Thyroid gland (tissue), 4 donors: ENCODE measurements around the gene PLEKHJ1. TPM values are rescaled to one million over a fixed set of nuclear protein-coding genes. Genes with fewer than 3 reads are reported as not detected.

ENCODE experiments used
- DNase-seq, 2 donors: peaks; one replicate each; pipeline ENCODE4 v3.0.0-alpha.2; 2019
- H3K27ac ChIP-seq, 3 donors: fragments of 200-600 bp; sonication (generic); 1 replicate in 2 of 3; 2 replicates in 1 of 3; pipeline ENCODE4 v1.5.1; 2016 to 2019; ENCODE audit warnings: mild to moderate bottlenecking in 1 of 3, moderate library complexity in 1 of 3
- H3K27me3 ChIP-seq: fragments of 200-600 bp; sonication (generic); one replicate; pipeline ENCODE4 v1.5.1; 2019
- H3K36me3 ChIP-seq, 2 donors: fragments of 200-600 bp; sonication (generic); one replicate each; pipeline ENCODE4 v1.5.1; 2016 to 2019
- H3K4me1 ChIP-seq, 2 donors: fragments of 200-600 bp; sonication (generic); one replicate each; pipeline ENCODE4 v1.5.1; 2017 to 2019
- H3K4me3 ChIP-seq, 3 donors: fragments of 200-600 bp; sonication (generic); replicated peaks in 1 of 3; 1 replicate in 2 of 3; 2 replicates in 1 of 3; pipeline ENCODE4 v1.5.1; 2016; ENCODE audit warnings: mild to moderate bottlenecking in 1 of 3
- H3K9me3 ChIP-seq: fragments of 200-600 bp; sonication (generic); one replicate; pipeline ENCODE4 v1.5.1; 2017
- CTCF ChIP-seq, 6 experiments: fragments of 200-600 bp in 3 of 6; fragments of 450-650 bp in 3 of 6; sonication (generic) in 3 of 6; IDR thresholded peaks; one replicate each; pipeline ENCODE4 v1.5.1; 2016 to 2019; ENCODE audit warnings: antibody characterized with exemption in 6 of 6, mild to moderate bottlenecking in 2 of 6, inconsistent platforms in 1 of 6, moderate library complexity in 1 of 6
- POLR2A ChIP-seq, 2 donors: fragments of 450-650 bp; IDR thresholded peaks; one replicate each; pipeline ENCODE4 v1.6.1; 2017; ENCODE audit warnings: antibody characterized with exemption in 2 of 2, mild to moderate bottlenecking in 2 of 2, moderate library complexity in 1 of 2
- WGBS, 2 donors: methylation state at CpG; one replicate each; pipeline ENCODE4 v1.1.5; 2017; 5-methylcytosine and 5-hydroxymethylcytosine counted together
- intact Hi-C: fragments of 100-400 bp; cut with DNase I; formaldehyde crosslinking; loops from one replicate; pipeline ENCODE4 v1.15.1; 2023
- total RNA-seq, 4 donors: library from RNA; depleted of rRNA; stranded (reverse); fragments of >200 nt; gene quantifications; one replicate each; pipeline ENCODE4 v1.2.3, GENCODE V29; 2016

Gene PLEKHJ1
- total RNA-seq, 4 donors from 2014 or later: 86.7 to 179 (median 131) TPM

GRCh38 chr19:2260341-2260805 is 24.2 kb upstream of the PLEKHJ1 start:
- no peak overlapping the region for H3K4me3 ChIP-seq
- 79 to 81% methylated on average over 11 of the region's 11 CpGs for WGBS, 2 donors
- no peaks in the 10 kb centered on the region for H3K36me3 ChIP-seq
- TF ChIP-seq CTCF (IDR thresholded peaks at IDR 0.05) (no peak), POLR2A (IDR thresholded peaks at IDR 0.05) (no peak)
- no peaks in the 10 kb centered on the region for H3K9me3 ChIP-seq
- no peaks in the 10 kb centered on the region for H3K4me1 ChIP-seq
- H3K27ac ChIP-seq: no peak overlapping the region
- intact Hi-C loops: no loop called here
- no peak for DNase-seq
- no peaks in the 10 kb centered on the region for H3K27me3 ChIP-seq

- no peak overlapping the region for H3K4me3 ChIP-seq
- H3K9me3 ChIP-seq: no peaks in the 10 kb centered on the region
- no peak overlapping the region for H3K27ac ChIP-seq
- no peaks in the 10 kb centered on the region for H3K27me3 ChIP-seq
- intact Hi-C loops: no loop called here
- WGBS, 2 donors: 89 to 94% methylated on average over 5 of the region's 5 CpGs
- no peak for DNase-seq
- no peaks in the 10 kb centered on the region for H3K36me3 ChIP-seq
- H3K4me1 ChIP-seq: no peaks in the 10 kb centered on the region
- TF ChIP-seq CTCF (IDR thresholded peaks at IDR 0.05) (no peak), POLR2A (IDR thresholded peaks at IDR 0.05) (no peak)
Measured at GRCh38 chr19:2259336-2259735, 23.2 kb upstream of the PLEKHJ1 start.

- DNase-seq: no peak
- intact Hi-C loops: no loop called here
- no peak within 1 kb of the TSS for H3K27ac ChIP-seq
- no peaks in the 10 kb centered on the region for H3K9me3 ChIP-seq
- H3K4me3 ChIP-seq: no peak within 1 kb of the TSS
- TF ChIP-seq CTCF (IDR thresholded peaks at IDR 0.05) (no peak), POLR2A (IDR thresholded peaks at IDR 0.05) (no peak)
- H3K36me3 ChIP-seq: no peaks in the 10 kb centered on the region
- peaks cover 0 to 25% of the 10 kb centered on the region in 2 donors for H3K4me1 ChIP-seq
- WGBS, 2 donors: 80 to 83% methylated on average over 11 to 14 of the region's 24 CpGs
- H3K27me3 ChIP-seq: peaks cover 12% of the 10 kb centered on the region
Measured at GRCh38 chr19:2255982-2256685, 20.0 kb upstream of the PLEKHJ1 start, which contains the start of gene JSRP1. Gene JSRP1 (minus strand): TSS chr19:2256417. CDS start chr19:2255314, 1,103 bp downstream.

DNA sequence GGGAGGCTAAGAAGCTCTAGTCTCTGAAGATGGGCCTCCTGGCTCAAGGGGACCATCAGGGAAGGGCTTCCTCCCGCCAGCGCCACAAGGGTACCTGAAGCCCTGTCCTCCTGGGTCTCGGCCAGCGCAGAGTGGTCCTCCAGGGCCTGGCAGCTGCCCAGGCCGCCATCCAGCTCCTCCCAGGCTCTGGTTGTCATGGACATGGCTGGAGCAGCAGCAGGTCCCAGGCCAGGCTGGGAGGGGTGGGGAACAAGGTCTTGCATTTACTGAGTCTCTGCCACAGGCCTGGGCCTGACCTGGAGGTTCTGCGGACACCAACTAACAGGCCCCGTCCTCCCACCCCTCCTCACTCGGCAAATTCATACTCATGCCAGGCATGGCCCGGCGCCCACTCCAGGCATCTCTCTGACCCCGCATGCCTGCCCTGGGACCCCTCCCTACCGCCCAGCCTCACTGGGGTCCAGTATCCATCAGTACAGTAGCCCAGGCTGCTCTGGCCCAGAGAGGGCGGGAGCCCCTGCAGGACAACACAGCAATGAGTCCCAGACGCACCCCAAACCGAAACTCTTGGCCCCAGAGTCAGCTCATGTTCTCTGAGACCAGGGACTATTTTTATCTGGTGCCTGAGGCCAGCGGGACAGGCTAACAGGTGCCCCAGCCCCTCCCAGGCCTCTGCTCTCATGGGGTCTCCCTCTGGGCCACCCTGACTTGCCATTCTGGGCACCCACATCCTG is 19.1 kb upstream of the PLEKHJ1 start:
- Histone ChIP-seq H3K4me3 (no peak overlapping the region), H3K9me3 (no peaks in the 10 kb centered on the region), H3K36me3 (no peaks in the 10 kb centered on the region), H3K4me1 (peaks cover 0 to 33% of the 10 kb centered on the region in 2 donors), H3K27ac (no peak overlapping the region), H3K27me3 (peaks cover 12% of the 10 kb centered on the region)
- no peak for DNase-seq
- TF ChIP-seq POLR2A (IDR thresholded peaks at IDR 0.05) (no peak), CTCF (IDR thresholded peaks at IDR 0.05) (no peak)
- WGBS, 2 donors: 70 to 83% methylated on average over 11 to 14 of the region's 16 CpGs
- intact Hi-C loops: no loop called here
